SKM-1 (cell line): ENCODE data around the gene RFC1.
"Not testable (repeated sequence)": the region's sequence is repeated elsewhere in the genome, so short reads cannot be mapped to it uniquely, and the experiment has no call there.

Experiments used
- DNase-seq: peaks from one replicate; lab custom pipeline; 2025; ENCODE audit not compliant: unreplicated experiment; lab: John Stamatoyannopoulos, UW

The RFC1 gene

DNA sequence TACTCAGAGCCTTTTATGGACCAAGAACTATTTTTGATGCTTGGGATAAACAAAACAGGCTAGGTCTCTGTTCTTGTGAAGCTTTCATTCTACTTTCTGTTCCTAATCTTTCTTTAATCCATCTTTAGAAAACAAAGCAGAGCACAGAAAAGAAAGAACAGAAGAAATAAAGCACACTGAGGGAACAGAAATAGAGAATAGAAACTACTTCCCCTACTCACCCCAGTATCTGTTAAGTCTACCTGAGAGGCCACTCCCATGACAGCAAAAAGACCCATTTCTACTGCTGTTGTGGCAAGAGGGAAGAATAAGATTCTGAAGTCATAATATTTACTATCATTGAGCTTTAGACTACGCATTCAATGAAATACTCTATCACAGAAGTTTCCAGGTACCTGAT is 9.2 kb downstream of the RFC1 start:
- DNase-seq: no peak

DNA sequence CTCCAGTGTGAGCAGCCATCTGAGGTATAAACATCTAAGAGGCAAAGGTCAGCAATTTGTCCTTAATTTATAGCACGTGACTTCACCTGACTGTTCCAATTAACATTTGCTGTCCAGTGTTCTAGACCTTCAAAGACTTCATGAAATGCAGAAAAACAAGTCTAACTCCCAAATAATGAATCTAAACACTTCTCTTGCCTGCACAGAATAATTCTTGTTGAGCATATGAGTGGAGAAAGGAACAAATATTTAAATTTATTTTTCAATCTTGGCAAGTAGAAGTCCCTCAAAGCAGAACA is 12.0 kb downstream of the RFC1 start:
- no peak for DNase-seq

DNA sequence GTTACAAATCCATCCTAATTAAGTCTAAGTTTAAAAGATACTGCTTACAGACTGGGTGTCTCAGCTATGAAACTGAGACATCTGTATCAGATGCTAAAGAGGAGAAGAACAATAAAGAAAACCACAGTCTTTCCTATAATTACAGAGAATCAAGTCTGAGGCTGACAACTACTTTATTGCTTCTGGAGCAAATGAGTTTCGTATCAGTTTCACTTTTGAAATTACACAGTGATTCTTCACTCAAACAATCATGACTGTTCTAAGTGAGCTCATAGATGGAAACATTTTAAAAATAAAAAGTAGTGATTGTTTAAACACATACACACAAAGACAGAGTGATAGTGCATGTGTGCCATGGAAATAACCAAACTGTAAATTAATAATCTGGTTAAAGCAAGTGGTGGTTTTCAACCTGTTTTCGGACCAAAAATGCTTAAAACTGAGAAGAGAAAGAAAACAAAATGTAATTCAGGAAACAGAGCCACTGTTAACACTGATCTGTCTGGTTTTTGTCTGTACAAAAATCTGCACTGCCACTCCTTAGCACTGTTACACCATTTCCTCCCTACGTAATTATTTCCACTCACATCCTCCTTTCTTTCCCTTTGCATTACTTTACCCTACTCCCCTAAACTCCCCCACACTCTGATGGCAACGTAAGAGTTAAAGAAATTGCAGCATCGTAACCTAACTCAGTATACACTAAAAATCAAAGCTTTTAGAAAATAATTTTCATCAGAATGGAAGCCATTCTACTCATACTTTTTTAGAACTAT is 12.5 kb downstream of the RFC1 start:
- peak; percentile 14 for DNase-seq

DNA sequence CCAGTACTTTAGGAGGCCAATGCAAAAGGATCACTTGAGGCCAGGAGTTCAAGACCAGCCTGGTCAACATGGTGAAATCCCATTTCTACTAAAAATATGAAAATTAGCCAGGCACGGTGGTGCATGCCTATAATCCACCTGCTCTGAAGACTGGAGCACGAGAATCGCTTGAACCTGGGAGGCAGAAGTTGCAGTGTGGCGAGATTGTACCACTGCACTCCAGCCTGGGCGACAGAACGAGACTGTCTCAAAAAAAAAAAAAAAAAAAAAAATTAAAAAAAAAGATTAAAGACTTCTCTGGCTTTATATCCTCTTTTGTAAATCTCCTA is 13.0 kb downstream of the RFC1 start:
- DNase-seq: not testable (repeated sequence)

DNA sequence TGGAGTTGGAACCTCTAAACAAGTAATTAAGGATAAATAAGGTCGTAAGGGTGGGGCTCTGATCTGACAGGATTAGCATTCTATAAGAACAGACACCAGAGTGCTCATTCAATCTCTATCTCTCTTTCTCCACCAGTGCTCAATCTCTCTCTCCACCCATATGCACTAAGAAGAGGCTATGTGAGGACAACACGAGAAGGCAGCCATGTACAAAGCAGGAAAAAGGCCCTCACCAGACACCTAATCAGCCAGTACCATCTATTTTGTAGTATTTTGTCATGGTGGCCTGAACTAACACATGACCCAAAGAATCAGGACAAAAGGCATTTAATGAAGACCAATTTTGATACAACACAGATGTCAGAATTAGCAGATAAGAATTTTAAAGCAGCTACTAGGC is 16.8 kb downstream of the RFC1 start:
- DNase-seq: no peak

DNA sequence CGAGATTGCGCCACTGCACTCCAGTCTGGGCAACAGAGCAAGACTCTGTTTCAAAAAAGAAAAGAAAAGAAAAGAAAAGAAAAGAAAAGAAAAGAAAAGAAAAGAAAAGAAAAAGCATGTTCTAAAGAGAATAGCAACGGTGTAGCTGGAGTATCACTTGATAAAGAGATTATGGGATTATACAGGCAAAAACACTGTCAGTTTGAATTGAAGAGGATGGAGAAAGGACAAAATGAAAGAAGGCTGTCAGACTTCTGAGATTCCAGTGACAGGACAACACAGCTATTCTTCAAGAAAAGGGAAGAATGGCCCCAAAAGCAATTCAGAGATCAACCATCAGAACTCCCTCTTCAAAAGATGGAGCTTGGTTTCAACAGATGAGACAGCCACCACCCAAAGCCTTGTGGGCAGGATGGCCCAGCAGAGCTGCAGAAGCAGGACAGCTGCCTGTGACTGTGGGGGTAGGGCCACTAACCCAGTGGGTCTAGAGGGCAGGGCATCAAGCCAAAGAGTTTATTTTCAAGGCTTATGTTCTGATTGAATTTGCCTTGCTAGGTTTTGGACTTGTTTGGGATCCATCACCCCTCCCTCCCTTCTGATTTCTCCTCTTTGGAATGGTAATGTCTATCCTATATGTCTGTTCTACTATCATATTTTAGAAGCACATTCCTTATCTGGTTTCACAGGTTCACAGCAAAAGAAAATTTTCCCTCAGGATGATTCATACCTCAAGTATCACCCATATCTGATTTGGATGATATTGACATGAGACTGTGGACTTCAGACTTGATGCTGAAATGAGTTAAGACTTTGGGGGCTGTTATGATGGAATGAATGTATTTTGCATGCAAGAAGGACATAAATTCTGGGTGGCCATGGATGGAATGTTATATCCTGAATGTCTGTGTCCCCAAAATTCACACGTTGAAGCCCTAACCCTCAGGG is 17.5 kb downstream of the RFC1 start:
- no peak for DNase-seq

DNA sequence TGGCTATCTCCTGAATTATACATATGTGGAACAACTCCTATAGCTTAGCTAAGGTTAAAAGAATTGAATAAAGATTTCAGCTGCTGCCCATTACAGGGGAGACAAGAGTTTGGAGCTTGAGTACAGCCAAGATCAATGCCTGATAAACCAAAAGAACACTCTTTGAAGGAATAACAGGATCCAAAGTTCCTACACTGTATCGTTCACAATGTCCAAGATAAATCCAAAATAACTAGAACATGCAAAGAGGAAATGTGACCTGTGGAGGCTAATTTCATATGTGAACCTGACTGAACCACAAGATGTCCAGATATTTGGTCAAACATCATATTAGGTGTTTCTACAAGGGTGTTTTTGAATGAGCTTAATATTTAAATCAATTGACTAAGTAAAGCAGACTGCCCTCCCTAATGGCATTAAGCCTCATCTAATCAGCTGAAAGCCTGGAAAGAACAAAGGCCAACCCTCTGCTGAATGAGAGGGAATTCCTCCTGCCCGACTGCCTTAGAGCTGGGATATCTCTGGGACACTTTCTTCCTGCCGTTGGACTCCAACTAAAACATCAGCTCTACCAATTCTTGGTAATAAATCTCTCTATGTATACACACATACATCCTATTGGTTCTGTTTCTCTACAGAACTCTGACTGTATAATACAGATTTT is 19.2 kb downstream of the RFC1 start:
- DNase-seq: no peak

DNA sequence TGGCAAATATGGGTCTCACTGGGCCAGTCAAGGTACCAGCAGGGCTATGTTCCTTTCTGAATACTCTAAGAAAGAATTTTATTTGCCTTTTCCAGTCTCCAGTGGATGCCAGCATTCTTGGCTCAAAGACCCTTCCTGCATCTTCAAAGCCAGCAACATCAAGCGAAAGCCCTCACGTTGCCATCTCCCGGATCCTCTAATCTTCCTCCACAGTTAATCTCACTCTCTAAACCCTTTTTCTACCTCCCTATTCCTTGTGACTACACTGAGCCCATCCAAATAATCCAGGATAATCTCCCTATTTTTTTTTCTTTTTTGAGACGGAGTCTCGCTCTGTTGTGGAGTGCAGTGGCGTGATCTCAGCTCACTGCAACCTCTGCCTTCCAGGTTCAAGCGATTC is 23.4 kb downstream of the RFC1 start:
- DNase-seq: no peak

DNA sequence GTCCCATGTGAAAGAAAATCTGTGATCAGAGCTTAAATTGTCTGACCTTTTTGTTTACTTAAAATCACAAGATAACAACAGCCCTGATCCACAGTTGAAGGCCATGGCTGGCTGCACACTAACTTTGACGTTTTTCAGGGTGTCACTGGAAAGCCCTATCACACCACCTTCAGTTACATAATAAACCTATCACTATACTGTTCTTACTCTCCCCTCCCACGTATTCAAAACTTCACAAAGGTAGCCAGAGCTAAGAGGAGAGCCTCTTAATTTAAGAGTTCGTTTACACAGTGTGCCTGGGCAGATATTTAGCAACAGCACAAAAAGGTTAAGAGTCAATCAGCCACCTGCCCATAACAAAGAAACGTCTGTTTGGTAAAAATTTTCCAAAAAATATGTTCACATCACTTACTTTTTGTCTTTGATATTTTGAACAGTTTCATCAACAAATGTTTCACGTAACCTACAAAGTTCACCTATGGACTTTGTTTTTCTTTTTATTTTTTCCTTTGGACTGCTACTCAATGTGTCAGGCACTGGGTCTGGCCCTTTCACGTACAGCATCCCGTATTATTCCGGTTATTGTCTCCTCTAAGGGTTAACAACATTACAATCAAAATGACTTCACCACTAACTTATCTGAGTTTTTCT is 25.0 kb downstream of the RFC1 start:
- DNase-seq: no peak

DNA sequence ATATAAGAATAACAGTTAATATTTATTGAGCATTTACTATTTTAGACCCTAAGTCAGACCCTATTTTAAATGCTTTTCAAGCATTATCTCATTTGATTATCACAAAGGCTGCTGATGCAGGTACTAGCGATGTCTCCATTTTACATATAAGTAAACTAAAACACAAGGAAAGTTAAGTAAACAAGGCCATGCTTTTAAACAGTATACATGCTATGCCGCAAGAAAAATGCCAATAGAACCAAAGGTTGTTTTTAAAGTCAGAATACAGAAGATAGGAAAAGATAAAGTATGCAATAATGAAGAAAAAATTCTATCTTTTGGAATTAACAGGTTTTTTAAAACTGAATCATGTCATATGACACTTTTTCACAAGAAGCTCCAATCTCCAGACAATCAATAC is 26.2 kb downstream of the RFC1 start:
- no peak for DNase-seq

DNA sequence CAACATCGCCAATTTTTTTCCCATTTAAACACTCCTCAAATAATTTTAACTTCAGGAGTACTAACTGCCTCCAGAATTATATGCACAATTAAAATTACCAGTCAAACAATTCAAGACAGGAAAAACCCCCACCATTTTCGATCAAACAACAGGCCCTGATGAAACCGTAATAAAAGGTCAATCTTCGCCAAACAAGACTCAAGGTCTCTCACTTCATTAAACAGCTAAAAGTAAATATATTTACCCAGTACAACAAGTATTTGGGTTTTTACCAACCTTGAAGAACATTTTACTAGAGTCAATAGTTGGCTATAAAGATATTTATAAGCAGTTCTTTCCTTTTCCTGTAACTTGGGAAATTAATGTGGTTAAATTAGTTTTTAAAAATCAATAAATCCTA is 28.3 kb downstream of the RFC1 start:
- no peak for DNase-seq

DNA sequence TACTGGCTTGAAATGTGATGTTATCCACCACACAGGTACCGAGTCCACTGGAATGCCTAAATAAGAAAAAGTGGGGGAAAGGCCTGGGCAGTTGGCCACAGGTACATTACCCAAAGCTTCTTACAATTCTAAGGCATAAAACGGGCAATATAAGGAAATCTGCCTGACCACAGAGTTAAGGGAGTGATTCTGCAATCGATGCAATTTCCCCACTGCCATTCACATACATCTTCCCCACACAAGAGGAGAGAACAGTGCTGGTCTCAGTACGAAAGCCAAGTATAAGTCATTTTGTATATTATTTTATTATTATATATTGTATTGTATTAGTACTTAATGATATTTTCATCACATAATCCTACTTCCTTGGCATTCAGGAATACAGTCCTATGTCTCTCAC is 30.6 kb downstream of the RFC1 start:
- DNase-seq: peak; percentile 7

DNA sequence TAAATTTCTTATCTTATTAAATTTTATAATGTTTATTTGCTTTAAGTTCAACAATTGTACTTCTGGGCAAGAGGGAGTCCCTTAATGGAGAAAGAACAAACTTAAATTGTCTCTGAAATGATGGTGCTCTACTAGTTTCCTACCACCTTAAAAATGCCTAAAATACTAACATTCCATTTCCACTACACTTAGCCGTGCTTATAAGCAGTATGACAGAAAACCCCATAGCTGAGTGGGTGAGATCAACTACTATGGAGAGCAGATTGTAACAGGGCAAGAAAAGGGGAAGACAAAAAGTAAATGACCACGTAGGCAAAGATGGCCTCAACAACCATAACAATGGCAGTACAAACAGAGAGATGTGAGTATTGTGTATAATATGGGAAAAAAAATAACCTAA is 35.0 kb downstream of the RFC1 start:
- no peak for DNase-seq

DNA sequence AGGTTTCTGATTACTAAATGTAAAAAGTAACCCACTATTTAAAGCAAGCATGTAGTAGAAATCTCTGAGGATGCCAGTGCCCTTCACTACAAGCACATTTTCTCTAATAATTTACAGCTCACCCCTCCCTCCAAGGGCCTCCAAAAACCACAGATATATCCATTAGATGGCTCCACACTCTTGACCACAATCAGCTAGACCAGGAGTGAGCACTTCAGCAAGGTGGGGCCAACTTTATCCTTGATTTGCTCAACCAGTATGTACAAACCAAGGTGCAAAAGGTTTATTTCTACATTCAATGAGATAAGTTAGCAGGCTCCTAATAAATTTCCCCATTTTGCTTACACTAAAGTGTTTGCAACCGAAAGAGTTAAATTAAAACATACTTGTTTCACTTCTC is 35.8 kb downstream of the RFC1 start:
- DNase-seq: no peak

DNA sequence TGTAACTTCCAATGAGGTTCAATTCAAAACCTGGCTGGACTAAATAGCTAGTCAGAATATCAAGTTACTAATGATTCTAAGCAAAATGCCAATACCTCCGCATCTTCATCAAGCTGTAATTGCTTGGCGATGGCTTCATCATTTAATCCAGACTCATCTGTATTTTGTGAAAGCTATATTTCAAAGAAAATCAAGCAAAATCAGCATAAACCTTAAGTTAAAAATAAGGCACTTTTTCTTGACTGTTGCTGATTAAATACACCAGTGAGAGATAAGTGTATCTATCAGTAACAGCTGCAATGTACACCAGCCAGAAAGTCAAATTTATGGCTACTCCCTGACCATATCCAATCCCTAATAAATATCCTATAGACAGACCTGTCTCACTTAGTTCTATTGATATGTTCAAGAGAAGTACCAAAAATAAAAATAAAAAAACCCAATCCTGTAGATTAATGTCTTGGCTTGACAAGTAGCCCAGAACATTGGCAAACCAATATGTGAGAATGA is 39.6 kb downstream of the RFC1 start:
- DNase-seq: no peak

DNA sequence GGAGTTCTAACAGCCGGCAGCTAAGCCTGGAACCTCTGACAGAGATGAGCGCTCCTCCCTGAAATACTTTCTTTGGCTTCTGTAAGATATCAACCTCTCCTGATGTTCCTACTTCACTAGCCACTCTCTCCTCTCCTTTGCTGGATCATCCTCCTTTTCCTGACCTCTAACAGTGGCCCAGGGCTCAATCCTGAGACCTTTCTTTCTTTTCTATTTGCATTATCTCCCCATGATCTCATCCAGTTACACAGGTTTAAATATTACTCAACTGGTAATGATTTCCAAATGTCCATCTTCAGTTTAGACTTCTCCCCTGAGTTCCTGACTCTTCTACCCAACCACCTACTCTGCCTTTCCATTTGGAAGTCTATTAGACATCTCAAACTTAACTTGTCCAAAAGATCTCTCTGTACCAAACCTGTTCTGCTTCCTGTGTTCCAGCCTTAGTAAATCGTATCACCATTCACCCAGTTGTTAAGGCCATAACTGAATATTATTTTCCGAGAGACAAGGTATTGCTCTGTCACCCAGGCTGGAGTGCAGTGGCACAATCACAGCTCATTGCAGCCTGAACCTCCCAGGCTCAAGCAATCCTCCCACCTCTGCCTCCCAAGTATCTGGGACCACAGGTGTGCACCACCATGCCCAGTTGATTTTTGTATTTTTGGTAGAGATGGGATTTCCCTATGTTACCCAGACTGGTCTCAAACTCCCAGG is 41.1 kb downstream of the RFC1 start:
- no peak for DNase-seq

DNA sequence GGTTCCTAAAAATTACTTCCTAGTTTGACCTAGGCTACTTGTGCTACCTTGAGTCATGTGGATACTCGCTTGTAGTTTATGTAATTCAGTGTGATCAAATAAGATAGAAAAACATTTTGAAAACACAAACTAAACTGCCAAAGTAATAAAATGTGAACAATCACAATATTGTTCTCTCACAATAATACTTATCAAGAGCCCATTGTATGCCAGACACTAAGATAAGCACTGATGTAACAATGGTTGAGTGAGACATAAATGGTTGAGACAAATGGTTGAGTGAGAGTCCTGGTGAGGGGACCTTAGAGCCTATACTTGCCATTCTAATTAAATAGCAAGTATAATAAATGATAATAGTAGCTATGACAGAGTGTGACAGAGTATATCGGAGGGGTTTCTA is 41.7 kb downstream of the RFC1 start:
- DNase-seq: no peak

DNA sequence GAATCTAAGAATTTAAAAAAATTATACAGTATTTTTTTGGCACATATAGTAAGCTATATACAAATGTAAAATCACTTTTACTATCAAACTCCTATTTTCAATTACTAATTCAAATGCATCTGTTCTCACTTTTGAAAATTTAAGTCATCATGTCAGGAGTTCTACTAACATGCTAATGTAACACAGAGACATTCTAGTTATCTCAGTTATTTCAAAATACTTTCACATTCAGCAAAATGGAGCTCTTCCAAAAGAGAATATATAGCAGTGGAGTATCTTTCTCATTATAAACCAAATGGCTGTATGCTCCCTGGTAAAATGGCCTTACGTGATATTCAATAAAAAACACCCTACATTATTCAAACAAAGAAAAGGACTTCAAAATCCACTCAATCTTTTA is 42.3 kb downstream of the RFC1 start:
- DNase-seq: no peak

DNA sequence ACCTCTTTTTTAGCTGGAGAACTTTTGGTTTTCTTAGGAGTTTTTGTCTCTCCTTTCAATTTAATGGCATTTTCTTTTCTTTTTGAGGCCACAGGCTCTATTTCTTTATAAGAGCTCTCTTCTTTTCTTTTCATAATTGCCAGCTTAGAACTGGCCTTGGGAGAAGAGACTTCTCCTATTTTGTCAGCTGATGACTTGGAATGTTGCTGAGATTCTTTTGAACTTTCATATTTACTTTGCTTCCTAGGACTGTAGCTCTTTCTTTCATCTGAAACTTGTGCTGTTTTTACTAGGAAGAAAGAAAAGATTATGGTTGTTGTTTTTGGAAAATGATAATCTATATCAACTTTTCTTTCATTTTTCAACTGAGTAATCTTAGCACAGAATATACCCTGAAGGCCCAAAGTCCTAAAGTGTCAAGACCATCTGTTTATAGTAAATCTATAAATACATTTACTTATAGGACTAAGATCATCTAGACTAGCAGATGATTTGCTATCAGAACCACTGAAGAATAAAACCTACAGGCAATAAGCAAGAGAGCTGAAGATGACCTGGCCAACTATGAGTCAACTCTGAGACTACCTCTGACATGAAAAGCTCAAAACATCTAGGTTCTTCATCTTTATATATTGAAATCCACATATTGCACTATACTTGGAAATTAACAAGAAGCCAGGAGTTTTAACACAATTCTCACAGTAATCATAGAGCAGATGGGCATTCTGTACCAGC is 45.6 kb downstream of the RFC1 start:
- DNase-seq: no peak

DNA sequence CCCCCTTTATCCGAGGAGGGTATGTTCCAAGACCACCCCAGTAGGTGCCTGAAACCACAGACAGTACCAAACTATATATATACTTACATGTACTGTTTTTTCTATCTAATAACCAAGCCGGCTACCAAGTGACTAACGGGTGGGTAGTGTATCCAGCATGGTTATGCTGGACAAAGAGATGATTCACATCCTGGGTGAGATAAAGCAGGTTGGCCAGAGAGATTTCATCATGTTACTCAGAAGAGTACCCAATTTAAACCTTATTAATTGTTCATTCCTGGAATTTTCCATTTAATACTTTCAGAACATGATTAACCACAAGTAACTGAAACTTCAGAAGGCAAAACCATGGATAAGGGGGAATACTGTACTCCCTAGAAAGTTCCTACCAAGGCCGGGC is 46.5 kb downstream of the RFC1 start:
- no peak for DNase-seq
